NCI-H2227 (cell line): Measurements from ENCODE around the gene CNOT1.
A peak's percentile ranks its signal among the peaks of the same experiment; 100 is the strongest.
"Not testable (repeated sequence)": the region's sequence is repeated elsewhere in the genome, so short reads cannot be mapped to it uniquely, and the experiment has no call there.

ENCODE experiments used
- DNase-seq: peaks from one replicate; lab custom pipeline; 2025; ENCODE audit not compliant: unreplicated experiment; lab: John Stamatoyannopoulos, UW

The CNOT1 gene

DNA sequence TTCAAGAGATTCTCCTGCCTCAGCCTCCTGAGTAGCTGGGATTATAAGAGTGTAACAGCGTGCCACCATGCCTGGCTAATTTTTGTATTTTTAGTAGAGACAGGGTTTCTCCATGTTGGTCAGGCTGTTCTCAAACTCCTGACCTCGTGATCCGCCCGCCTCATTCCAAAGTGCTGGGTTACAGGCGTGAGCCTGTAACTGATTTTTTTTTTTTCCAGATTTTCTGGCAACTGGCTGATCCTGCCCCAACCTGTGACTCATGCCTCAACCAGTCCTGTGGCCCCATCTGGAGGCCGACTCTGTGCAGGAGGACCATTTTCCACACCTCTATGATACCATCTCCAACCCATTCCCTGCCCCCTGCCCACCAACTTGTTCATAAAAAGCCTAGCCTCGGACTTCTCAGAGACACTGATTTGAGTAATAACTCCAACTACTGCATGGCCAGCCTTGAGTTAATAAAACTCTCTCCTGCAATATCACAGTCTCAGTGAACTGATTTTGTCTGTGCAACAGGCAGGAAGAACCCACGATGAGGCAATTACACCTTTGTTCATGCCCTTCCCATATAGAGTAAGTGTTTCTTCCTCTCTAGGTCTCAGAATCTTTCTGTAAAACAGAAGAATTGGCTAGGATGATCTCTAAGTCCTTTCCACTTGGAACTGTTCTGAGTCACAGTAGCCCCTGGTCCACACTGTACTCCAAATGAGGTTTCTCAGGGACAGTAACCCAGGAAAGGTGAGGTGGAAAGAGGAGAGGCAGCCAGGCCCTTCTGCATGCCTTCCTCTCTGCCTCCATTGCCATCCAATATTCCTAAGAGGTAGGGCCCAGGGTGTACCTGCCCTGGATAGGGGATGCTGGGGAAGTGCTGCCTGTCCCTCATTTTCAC lies 8.8 kb upstream of the CNOT1 start:
- DNase-seq, result no peak

- DNase-seq, result not testable (repeated sequence)
Observed at GRCh38 chr16:58637021-58637420, 7.4 kb upstream of the CNOT1 start.

DNA sequence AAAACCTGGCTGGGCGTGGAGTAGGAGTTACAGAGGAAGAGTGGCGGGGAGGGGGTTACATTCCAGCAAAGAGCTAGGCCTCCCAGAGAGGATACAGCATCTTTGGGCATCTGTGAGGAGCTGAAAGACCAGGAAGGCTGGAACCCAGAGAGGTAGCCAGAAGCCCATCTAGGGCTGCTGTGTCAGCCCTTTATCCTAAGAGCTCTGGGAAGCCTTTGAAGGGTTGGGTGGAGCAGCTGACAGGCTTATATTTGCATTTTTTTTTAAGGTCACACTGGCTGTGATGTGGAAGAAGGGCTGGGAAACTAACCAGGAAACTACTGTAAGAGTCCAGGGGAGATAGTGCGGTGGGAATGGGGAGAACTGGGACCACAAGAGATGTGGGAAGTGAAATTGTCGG lies 6.8 kb upstream of the CNOT1 start:
- DNase-seq, result no peak

DNA sequence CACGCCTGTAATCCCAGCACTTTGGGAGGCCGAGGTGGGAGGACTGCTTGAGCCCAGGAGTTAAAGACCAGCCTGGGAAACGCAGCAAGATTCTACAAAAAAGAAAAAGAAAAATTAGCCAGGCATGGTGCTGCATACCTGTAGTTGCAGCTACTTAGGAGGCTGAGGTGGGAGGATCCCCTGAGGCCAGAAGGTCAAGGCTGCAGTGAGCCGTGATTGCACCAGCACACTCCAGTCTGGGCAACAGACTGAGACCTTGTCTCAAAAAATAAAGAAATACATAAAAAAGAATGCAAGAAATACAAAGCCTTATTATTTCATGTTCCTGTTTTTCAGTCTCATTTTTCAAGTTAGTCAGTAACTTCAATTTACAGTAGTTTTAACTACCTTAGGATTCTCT lies 5.9 kb upstream of the CNOT1 start:
- no peak for DNase-seq

- no peak for DNase-seq
Observed at GRCh38 chr16:58634265-58634802, 4.7 kb upstream of the CNOT1 start.

DNA sequence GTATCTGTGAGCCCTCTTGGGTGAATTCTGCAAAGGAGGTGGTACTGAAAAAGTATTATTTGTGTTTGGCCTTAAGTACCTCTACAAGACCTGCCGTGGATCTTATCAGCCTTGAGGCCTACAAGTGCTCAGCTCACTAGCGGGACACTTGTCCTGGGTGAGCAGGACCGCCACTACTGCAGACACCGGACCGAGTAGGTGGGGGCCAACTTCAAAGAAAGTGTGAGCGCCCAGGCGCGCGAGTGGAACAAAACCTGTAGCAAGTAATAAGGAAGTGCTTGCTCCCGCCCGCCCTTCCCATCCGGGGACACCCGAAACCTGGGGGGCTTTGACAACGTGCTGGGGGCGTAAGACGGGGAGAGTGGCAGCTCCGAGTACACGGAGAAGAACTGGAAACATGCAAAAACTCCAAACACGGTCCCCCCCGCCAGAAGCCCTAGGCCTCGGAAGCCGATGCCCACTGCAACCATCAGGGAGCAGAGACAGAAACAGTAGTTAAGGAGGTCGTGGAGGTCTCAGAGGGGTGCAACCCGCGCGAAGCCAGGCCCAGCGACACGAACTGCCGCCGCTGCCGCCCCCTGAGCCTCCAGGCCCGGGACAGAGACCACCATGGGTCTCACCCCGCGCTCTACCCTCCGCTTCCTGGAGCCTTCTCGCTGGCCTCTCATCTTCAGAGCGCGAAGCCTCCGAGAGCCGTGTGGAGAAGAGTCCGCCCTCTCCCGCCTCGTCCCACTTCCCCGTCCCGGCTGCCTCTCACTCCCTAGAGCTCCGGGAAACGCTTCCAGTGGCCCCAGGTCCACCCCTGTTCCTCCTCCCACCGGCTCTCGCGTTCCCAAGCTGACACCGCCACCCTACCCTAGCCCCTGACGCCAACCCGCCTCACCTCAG lies 537 bp downstream of the CNOT1 start:
- peak; percentile 54 for DNase-seq

- DNase-seq, result no peak
Observed at GRCh38 chr16:58624209-58624608, 5.4 kb downstream of the CNOT1 start.

GRCh38 chr16:58620396-58620795 lies 9.2 kb downstream of the CNOT1 start:
- DNase-seq, result no peak

- DNase-seq, result no peak
Observed at GRCh38 chr16:58615280-58615679, 14.3 kb downstream of the CNOT1 start.

DNA sequence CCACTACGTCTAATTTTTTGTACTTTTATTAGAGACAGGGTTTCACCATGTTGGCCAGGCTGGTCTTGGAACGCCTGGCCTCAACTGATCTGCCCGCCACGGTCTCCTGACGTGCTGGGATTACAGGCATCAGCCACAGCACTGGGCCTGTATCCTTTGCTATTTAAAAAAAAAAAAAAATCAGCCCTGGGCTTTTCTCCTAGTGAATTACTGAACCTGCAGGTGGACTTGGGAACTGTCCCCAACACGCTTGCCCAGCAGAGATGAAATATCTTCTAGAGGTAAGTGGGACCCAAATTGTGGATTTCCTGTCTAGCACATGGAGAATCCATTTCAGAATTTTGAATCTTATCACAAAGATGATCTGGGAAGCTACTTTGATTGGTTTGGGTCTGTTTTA lies 14.8 kb downstream of the CNOT1 start:
- no peak for DNase-seq

DNA sequence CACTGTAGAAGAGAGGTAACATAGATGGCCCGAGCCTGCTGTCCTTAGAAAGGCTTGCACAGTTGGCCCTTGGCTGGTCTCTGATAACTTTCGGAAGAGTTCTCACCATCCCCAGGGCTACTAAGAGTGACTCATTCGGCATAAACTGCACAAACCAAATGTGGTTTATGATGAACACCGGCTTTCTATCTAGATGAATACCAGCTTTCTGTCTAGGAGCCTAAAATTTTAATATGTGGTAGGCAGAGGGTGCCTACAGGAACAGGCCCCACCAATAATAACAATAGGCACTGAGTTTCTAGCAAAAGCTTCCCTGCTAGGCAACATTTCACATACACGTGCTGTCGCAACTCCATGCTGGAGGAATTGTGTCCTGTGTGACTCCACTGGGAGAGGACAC lies 15.4 kb downstream of the CNOT1 start:
- no peak for DNase-seq

GRCh38 chr16:58612965-58613364 lies 16.7 kb downstream of the CNOT1 start:
- not testable (repeated sequence) for DNase-seq

DNA sequence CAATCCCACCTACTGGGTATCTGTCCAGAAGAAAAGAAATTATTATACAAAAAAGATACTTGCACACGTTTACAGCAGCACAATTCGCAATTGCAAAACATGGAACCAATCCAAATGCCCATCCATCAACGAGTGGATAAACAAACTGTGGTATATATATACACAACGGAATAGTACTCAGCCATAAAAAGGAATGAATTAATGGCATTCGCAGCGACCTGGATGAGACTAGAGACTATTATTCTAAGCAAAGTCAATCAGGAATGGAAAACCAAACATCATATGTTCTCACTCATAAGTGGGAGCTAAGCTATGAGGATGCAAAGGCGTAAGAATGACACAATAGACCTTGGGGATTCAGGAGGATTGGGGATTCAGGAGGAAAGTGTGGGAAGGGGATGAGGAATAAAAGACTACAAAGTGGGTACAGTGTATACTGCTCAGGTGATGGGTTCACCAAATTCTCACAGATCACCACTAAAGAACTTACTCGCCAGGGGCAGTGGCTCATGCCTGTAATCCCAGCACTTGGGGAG lies 21.0 kb downstream of the CNOT1 start:
- no peak for DNase-seq

DNA sequence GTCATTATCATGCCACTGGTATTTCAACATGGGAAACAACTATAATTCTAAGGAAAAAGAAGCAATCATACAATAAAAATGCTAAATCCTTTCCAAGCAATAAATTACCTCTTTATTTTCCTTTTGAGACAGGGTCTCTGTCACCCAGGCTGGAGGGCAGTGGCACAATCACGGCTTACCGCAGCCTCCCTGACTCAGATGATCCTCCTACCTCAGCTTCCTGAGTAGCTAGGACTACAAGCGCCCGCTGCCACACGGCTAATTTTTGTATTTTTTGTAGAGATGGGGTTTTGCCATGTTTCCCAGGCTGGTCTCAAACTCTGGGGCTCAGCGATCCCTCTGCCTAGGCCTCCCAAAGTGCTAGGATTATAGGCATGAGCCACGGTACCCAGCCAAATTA lies 24.1 kb downstream of the CNOT1 start:
- no peak for DNase-seq

DNA sequence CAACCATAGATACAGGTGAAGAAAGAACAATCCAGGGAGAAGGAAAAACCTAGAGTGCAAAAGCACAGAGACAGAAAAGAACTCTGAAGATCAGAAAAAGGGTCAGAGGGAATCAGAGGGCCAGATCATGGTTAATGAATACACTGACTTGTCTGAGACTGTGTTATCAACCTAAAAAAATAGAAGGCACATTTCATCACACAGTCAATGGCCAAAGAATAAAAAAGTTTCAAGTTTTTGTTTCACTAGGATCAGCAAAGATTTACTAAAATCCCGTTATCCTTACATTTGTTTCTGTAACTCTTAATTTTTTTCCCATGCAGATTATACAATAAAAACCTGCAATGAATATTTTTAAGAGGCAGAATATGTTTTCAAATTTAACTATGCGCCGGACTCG lies 38.5 kb downstream of the CNOT1 start:
- DNase-seq, result no peak

GRCh38 chr16:58589326-58589905 lies 40.2 kb downstream of the CNOT1 start:
- no peak for DNase-seq

GRCh38 chr16:58588406-58588805 lies 41.2 kb downstream of the CNOT1 start:
- DNase-seq, result no peak

DNA sequence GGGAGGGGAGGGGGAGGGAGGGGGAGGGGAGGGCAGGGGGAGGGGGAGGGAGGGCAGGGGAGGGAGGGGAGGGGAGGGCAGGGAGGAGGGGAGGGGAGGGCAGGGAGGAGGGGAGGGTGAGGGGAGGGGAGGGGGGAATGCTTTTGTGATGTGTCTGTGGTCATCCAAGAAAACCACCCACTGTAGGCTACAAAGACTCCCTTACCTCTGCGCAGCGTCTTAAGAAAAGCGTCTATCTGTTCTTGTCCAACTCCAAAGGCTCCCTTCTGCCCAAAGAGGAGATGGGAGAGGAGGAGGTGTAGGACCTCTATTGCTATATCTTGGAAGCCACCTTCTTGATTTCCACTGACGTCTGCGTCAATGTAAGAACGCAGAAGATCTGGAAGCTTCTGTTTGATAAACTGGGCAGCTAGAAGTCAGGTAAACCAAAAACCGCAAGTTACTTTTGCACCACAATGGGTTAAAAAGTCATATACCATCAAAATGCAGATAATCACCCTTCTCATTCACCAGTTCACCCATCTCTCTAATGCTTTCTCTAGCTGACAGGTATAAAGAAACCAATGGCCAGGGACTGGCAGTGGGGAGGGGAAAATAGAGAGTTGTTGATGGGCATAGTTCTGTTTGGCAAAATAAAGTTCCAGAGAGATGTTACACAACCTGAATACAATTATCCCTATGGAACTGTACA lies 43.1 kb downstream of the CNOT1 start:
- DNase-seq, result no peak

- no peak for DNase-seq
Observed at GRCh38 chr16:58584831-58585505, 44.7 kb downstream of the CNOT1 start.
